SK-N-SH (cell line): ENCODE results near the gene TRIM38. TPM values are rescaled to one million over a fixed set of nuclear protein-coding genes. Genes with fewer than 3 reads are reported as not detected.
"Not testable (repeated sequence)": the region's sequence is repeated elsewhere in the genome, so short reads cannot be mapped to it uniquely, and the experiment has no call there.

Source experiments
- CTCF ChIA-PET: fragments of 300-600, 350-600 bp; formaldehyde crosslinking; extraction: SDS; loops from one replicate; lab custom pipeline; 2021; lab: Yijun Ruan, JAX
- POLR2A ChIA-PET: fragments of 350-600 bp; sonication (Branson Sonifier 250); formaldehyde crosslinking; extraction: SDS; loops from one replicate; lab custom pipeline; 2020; ENCODE audit warnings: antibody characterized with exemption, inconsistent platforms; lab: Yijun Ruan, JAX
- DNase-seq: peaks from one replicate; pipeline ENCODE4 v3.0.0; 2012
- H2AFZ ChIP-seq: fragments of 200-600 bp; sonication (generic); 2 replicates; pipeline ENCODE4 v1.8.1; 2016; ENCODE audit warnings: antibody characterized with exemption, mild to moderate bottlenecking, low read depth
- H3F3A ChIP-seq: fragments of 200-600 bp; sonication (generic); replicated peaks from 2 replicates; pipeline ENCODE3; 2016; ENCODE audit warnings: antibody characterized with exemption, mild to moderate bottlenecking; ENCODE audit not compliant: insufficient read depth
- H3K27ac ChIP-seq, 2 experiments: fragments of 200-500 bp in 1 of 2; fragments of 200-600 bp in 1 of 2; sonication (Bioruptor generic) in 1 of 2; sonication (generic), shearing (Covaris generic) in 1 of 2; 2 replicates each; pipeline versions ENCODE4 v1.5.1 to v1.6.1; 2014 to 2016; ENCODE audit warnings: low read depth in 2 of 2, inconsistent platforms in 1 of 2, low read length in 1 of 2, mild to moderate bottlenecking in 1 of 2, mixed read lengths in 1 of 2
- H3K27me3 ChIP-seq: fragments of 200-600 bp; sonication (generic), shearing (Covaris generic); 2 replicates; pipeline ENCODE4 v1.6.1; 2016; ENCODE audit warnings: mixed run types; ENCODE audit not compliant: insufficient read depth
- H3K36me3 ChIP-seq, 2 experiments: fragments of 200-500 bp in 1 of 2; fragments of 200-600 bp in 1 of 2; sonication (Bioruptor generic) in 1 of 2; sonication (generic) in 1 of 2; replicated peaks in 1 of 2; 2 replicates each; pipeline versions ENCODE3 to v1.5.1; 2014 to 2016; ENCODE audit warnings: low read length in 1 of 2, mild to moderate bottlenecking in 1 of 2; ENCODE audit not compliant: insufficient read depth in 2 of 2, control insufficient read depth in 1 of 2
- H3K4me1 ChIP-seq, 2 experiments: fragments of 200-500 bp in 1 of 2; fragments of 200-600 bp in 1 of 2; sonication (Bioruptor generic) in 1 of 2; sonication (generic), shearing (Covaris generic) in 1 of 2; 2 replicates each; pipeline versions ENCODE4 v1.5.1 to v1.6.1; 2014 to 2016; ENCODE audit warnings: low read depth in 1 of 2, low read length in 1 of 2, mixed run types in 1 of 2; ENCODE audit not compliant: insufficient read depth in 2 of 2, control insufficient read depth in 1 of 2
- H3K4me2 ChIP-seq: fragments of 200-600 bp; sonication (generic), shearing (Covaris generic); 2 replicates; pipeline ENCODE4 v1.6.1; 2017; ENCODE audit warnings: mixed run types
- H3K4me3 ChIP-seq, 2 experiments: fragments of 200-500 bp in 1 of 2; fragments of 200-600 bp in 1 of 2; sonication (Bioruptor generic) in 1 of 2; sonication (generic), shearing (Covaris generic) in 1 of 2; 2 replicates each; pipeline versions ENCODE4 v1.5.1 to v1.8.1; 2014 to 2016; ENCODE audit warnings: low read depth in 2 of 2, inconsistent platforms in 1 of 2, low read length in 1 of 2, mild to moderate bottlenecking in 1 of 2, mixed read lengths in 1 of 2, moderate library complexity in 1 of 2
- H3K79me2 ChIP-seq: fragments of 200-600 bp; sonication (generic); 2 replicates; pipeline ENCODE4 v1.8.1; 2017; ENCODE audit warnings: mild to moderate bottlenecking; ENCODE audit not compliant: insufficient read depth
- H3K9ac ChIP-seq: fragments of 200-600 bp; sonication (generic); 2 replicates; pipeline ENCODE4 v1.6.1; 2017; ENCODE audit warnings: mixed run types
- H3K9me2 ChIP-seq: fragments of 200-600 bp; sonication (generic); 2 replicates; pipeline ENCODE4 v1.6.1; 2017; ENCODE audit warnings: mixed run types
- H3K9me3 ChIP-seq: fragments of 200-600 bp; sonication (generic); 2 replicates; pipeline ENCODE4 v1.6.1; 2017; ENCODE audit warnings: mixed run types, mild to moderate bottlenecking, moderate library complexity
- H4K20me1 ChIP-seq: fragments of 200-600 bp; sonication (generic); 2 replicates; pipeline ENCODE4 v1.6.1; 2017; ENCODE audit warnings: mild to moderate bottlenecking, mixed run types; ENCODE audit not compliant: insufficient read depth
- GATA2 ChIP-seq: sonication (generic); formaldehyde crosslinking; IDR thresholded peaks from 2 replicates; pipeline ENCODE4 v1.5.0; 2020; ENCODE audit warnings: mild to moderate bottlenecking, missing genetic modification reagents
- JUND ChIP-seq: IDR thresholded peaks from 2 replicates; pipeline ENCODE4 v1.4.0; 2012
- NFIC ChIP-seq: IDR thresholded peaks from 2 replicates; pipeline ENCODE4 v1.4.0; 2012; ENCODE audit warnings: borderline replicate concordance
- RFX5 ChIP-seq: IDR thresholded peaks from 2 replicates; pipeline ENCODE4 v1.6.1; 2012; ENCODE audit warnings: mild to moderate bottlenecking, improper control_type of control experiment, low read length
- TAF1 ChIP-seq: IDR thresholded peaks from 2 replicates; pipeline ENCODE4 v1.6.1; 2012; ENCODE audit warnings: low read depth, mild to moderate bottlenecking, low read length, moderate library complexity, borderline replicate concordance
- YY1 ChIP-seq: IDR thresholded peaks from 2 replicates; pipeline ENCODE4 v1.4.0; 2012; ENCODE audit warnings: low read depth, mild to moderate bottlenecking
- WGBS: methylation state at CpG from one replicate; pipeline ENCODE4 v1.1.6; 2017; ENCODE audit warnings: low lambda C conversion rate; 5-methylcytosine and 5-hydroxymethylcytosine counted together
- polyA plus RNA-seq, 3 experiments: library from polyadenylated mRNA; depleted of rRNA; stranded (reverse); fragments of >200 nt; gene quantifications; 2 replicates each; pipeline ENCODE4 v1.2.3, GENCODE V29; 2012

Gene TRIM38
- polyA plus RNA-seq, 1 of the 3 experiments (the other 2 are of a cell fraction) = 0.62 TPM

DNA sequence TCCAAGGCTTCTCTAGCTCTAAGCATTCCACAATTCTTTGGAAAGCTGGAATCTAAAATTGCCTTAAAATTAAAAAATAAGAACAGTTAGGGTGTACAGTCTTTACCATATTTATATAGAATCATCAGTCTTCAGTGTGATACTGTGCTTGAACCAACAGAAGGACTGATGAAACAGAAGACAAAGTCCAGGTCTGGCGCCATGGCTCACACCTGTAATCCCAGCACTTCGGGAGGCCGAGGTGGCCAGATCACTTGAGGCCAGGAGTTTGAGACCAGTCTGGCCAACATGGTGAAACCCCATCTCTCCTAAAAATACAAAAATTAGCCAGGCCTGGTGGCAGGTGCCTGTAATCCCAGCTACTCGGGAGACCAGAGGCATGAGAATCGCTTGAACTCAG lies 51.8 kb downstream of the TRIM38 start:
- H3F3A ChIP-seq, H2AFZ ChIP-seq, H3K4me2 ChIP-seq, DNase-seq, H3K9ac ChIP-seq, H3K4me3 ChIP-seq, H3K4me1 ChIP-seq, H3K9me2 ChIP-seq, H3K36me3 ChIP-seq, H3K79me2 ChIP-seq, POLR2A ChIA-PET, H3K27ac ChIP-seq, H3K27me3 ChIP-seq, H4K20me1 ChIP-seq, H3K9me3 ChIP-seq: not testable (repeated sequence)
- CTCF ChIA-PET = interaction anchor here (7.0 to 7.2 kb wide), 2 partner anchors 11 to 22 kb away, joined by 31 to 55 read pairs; no protein-coding TSS in a partner anchor
- 81% methylated on average over 5 of the region's 5 CpGs for WGBS

DNA sequence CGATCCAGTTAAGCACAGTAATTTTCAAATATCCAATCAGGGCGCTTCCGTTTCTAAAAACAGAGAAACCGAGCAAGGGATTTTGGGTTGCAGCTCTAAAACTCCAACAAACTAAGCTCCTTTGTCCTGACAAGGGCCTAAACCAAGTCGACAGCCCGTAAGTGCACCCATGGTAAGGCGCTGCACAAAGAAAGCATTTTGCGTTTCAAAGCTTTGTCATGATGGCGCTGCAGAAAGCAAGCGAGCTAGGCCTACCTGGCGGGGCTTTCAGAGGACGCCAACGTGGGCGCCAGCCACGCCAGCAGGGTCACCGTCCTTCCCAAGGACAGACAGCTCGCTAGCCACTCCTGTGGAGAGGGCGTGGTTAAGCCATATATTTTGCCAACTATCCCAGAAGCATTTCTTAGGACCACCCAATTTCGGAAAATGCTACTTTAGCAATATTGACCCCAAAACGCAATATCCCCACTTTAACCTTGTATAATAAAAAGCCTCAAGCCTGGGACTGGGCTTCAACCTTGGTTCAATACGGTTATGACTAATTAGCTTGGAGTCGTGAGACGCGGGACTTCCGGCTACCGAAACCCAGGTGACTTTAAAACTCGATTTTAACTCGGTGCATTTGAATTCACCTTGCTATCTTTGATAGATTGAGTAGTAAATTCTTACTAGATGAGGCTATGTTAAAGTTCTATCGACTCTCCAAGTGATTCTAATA lies 53.8 kb downstream of the TRIM38 start:
- Histone ChIP-seq H3K9me2 (no peaks in the 10 kb centered on the region), H3K27me3 (no peaks in the 10 kb centered on the region), H3K9me3 (no peaks in the 10 kb centered on the region), H3K36me3 (no peaks in the 10 kb centered on the region), H3K4me1 (peaks cover 0 to 4% of the 10 kb centered on the region in 2 experiments; a peak in 2 of 4 replicates), H3K9ac (no peak overlapping the region), H3K4me3 (no peak overlapping the region), H3K79me2 (no peaks in the 10 kb centered on the region), H4K20me1 (no peaks in the 10 kb centered on the region), H3F3A (peaks cover 16% of the 10 kb centered on the region), H3K4me2 (no peak overlapping the region), H2AFZ (no peak overlapping the region), H3K27ac (no peak overlapping the region)
- WGBS = 98% methylated on average over 27 of the region's 29 CpGs
- ChIA-PET POLR2A (interaction anchor here (0.8 kb wide), 1 partner anchor 10 kb away, joined by 3 read pairs; no protein-coding TSS in a partner anchor), CTCF (interaction anchor here (1.6 to 7.2 kb wide), 4 partner anchors 9 to 24 kb away, joined by 4 to 55 read pairs (median 19); no protein-coding TSS in a partner anchor)
- no peak for DNase-seq
- TF ChIP-seq GATA2 (CRISPR knock-in tag) (no peak), NFIC (no peak), JUND (no peak), YY1 (no peak), TAF1 (no peak)

DNA sequence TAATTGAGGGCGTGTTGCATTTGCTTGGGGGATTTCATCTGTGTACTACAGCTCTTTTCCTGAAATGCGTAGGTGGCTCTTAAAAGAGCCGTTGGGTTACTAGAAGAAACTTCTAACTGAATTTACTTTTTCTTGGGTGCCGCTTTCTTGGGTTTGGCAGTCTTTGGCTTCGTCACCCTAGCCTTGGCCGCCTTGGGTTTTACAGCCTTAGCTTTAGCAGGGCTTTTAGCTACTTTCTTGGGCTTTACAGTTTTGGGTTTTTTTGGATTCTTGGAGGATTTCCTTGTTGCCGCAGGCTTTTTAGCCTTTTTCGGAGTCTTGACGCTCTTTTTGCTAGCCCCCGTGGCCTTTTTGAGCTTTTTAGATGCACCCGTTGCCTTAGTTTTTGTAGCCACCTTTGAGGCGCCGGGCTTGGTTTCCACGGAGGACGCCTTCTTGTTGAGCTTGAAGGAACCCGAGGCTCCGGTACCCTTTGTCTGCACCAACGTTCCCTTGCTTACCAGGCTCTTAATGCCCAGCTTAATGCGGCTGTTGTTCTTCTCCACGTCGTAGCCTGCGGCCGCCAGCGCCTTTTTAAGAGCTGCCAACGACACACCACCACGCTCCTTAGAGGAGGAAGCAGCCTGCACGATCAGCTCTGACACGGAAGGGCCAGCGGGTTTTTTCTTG lies 54.5 kb downstream of the TRIM38 start:
- Histone ChIP-seq H3K9me3 (no peaks in the 10 kb centered on the region), H3K27me3 (no peaks in the 10 kb centered on the region), H3F3A (peaks cover 21% of the 10 kb centered on the region), H2AFZ (no peak overlapping the region), H3K36me3 (no peaks in the 10 kb centered on the region), H3K4me2 (no peak overlapping the region), H3K4me3 (no peak overlapping the region), H3K9me2 (no peaks in the 10 kb centered on the region), H3K27ac (no peak overlapping the region), H3K4me1 (peaks cover 0 to 7% of the 10 kb centered on the region in 2 experiments; a peak in 2 of 4 replicates), H4K20me1 (no peaks in the 10 kb centered on the region), H3K79me2 (no peaks in the 10 kb centered on the region), H3K9ac (no peak overlapping the region)
- DNase-seq = no peak
- WGBS = 98% methylated on average over 29 of the region's 29 CpGs
- ChIA-PET CTCF (interaction anchor here (1.6 to 7.2 kb wide), 4 partner anchors 9 to 25 kb away, joined by 4 to 55 read pairs (median 19); no protein-coding TSS in a partner anchor), POLR2A (interaction anchor here (0.8 kb wide), 1 partner anchor 8 kb away, joined by 3 read pairs; no protein-coding TSS in a partner anchor)
- TF ChIP-seq RFX5 = no peak
